Suprapubic skin (tissue), 4 donors: Measurements from ENCODE around the gene CXXC1.
"Not testable (repeated sequence)": the region's sequence is repeated elsewhere in the genome, so short reads cannot be mapped to it uniquely, and the experiment has no call there.

ENCODE experiments used
- CTCF ChIP-seq, 2 donors: fragments of 200-600 bp in 1 of 2; fragments of 450-650 bp in 1 of 2; sonication (generic) in 1 of 2; IDR thresholded peaks; one replicate each; pipeline ENCODE4 v1.5.1; 2016 to 2019; ENCODE audit warnings: antibody characterized with exemption in 2 of 2, mild to moderate bottlenecking in 1 of 2, moderate library complexity in 1 of 2
- POLR2A ChIP-seq, 2 donors: fragments of 450-650 bp; IDR thresholded peaks; one replicate each; pipeline ENCODE4 v1.6.1; 2017; ENCODE audit warnings: antibody characterized with exemption in 2 of 2, mild to moderate bottlenecking in 2 of 2, moderate library complexity in 2 of 2
- POLR2AphosphoS5 ChIP-seq, 3 donors: sonication (generic); formaldehyde crosslinking; IDR thresholded peaks; one replicate each; pipeline ENCODE4 v1.6.1; 2017; ENCODE audit warnings: antibody characterized with exemption in 3 of 3

DNA sequence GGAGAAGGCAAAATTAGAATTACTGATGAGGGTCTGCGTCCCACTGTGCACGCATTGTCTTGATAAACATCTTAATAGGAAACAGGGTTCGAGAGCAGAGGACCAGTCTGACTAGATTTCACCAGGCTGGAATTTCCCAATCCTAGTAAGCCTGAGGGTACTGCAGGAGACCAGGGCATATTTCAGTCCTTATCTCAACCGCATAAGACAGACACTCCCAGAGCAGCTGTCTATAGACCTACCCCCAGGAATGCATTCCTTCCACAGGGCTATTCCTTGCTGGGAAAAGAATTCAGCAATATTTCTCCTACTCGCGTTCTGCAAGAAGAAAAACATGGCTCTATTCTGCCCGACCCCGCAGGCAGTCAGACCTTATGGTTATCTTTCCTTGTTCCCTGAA is 45.7 kb downstream of the CXXC1 start:
- TF ChIP-seq CTCF, POLR2AphosphoS5, POLR2A (IDR thresholded peaks at IDR 0.05): not testable (repeated sequence)
